HG03064 (cell line): Measurements from ENCODE around the gene KCNJ6.
"Not testable (repeated sequence)": the region's sequence is repeated elsewhere in the genome, so short reads cannot be mapped to it uniquely, and the experiment has no call there.

Experiments
- ATAC-seq: cut with Tn5 transposase; IDR thresholded peaks from one replicate; pipeline ENCODE4 v1.9.1; 2021; ENCODE audit warnings: low read depth; ENCODE audit not compliant: unreplicated experiment

KCNJ6 gene

GRCh38 chr21:37746849-37747248 lies 169.4 kb downstream of the KCNJ6 start:
- ATAC-seq, result no peak

- no peak for ATAC-seq
These were observed 171.7 kb downstream of the KCNJ6 start for GRCh38 chr21:37744551-37744950.

GRCh38 chr21:37742532-37742931 lies 173.7 kb downstream of the KCNJ6 start:
- ATAC-seq, result no peak

- ATAC-seq, result no peak
These were observed 174.1 kb downstream of the KCNJ6 start for GRCh38 chr21:37742115-37742514.

- no peak for ATAC-seq
These were observed 178.3 kb downstream of the KCNJ6 start for GRCh38 chr21:37737996-37738395.

- no peak for ATAC-seq
These were observed 178.8 kb downstream of the KCNJ6 start for GRCh38 chr21:37737507-37737906.

- no peak for ATAC-seq
These were observed 181.4 kb downstream of the KCNJ6 start for GRCh38 chr21:37734846-37735245.

GRCh38 chr21:37732927-37733326 lies 183.3 kb downstream of the KCNJ6 start:
- no peak for ATAC-seq

GRCh38 chr21:37724201-37724600 lies 192.1 kb downstream of the KCNJ6 start:
- ATAC-seq, result no peak

- no peak for ATAC-seq
These were observed 198.7 kb downstream of the KCNJ6 start for GRCh38 chr21:37717534-37717933.

GRCh38 chr21:37712569-37712934 lies 203.7 kb downstream of the KCNJ6 start:
- not testable (repeated sequence) for ATAC-seq

- peak; percentile 79 for ATAC-seq
These were observed 204.3 kb downstream of the KCNJ6 start for GRCh38 chr21:37711836-37712568.

GRCh38 chr21:37711286-37711829 lies 204.9 kb downstream of the KCNJ6 start:
- ATAC-seq, result no peak

- no peak for ATAC-seq
These were observed 205.5 kb downstream of the KCNJ6 start for GRCh38 chr21:37710546-37711285.

GRCh38 chr21:37704751-37705150 lies 211.5 kb downstream of the KCNJ6 start:
- ATAC-seq, result no peak

GRCh38 chr21:37702241-37702640 lies 214.0 kb downstream of the KCNJ6 start:
- ATAC-seq, result no peak

- ATAC-seq, result peak; percentile 75
These were observed 215.5 kb downstream of the KCNJ6 start for GRCh38 chr21:37700641-37701202.

GRCh38 chr21:37699024-37699775 lies 217.1 kb downstream of the KCNJ6 start:
- ATAC-seq, result no peak

GRCh38 chr21:37696936-37697335 lies 219.3 kb downstream of the KCNJ6 start:
- no peak for ATAC-seq

- no peak for ATAC-seq
These were observed 221.1 kb downstream of the KCNJ6 start for GRCh38 chr21:37695111-37695510.
